Lung (tissue), 12 donors: ENCODE results near the gene RNF157. TPM values are rescaled to one million over a fixed set of nuclear protein-coding genes. Genes with fewer than 3 reads are reported as not detected.

Experiments used
- ATAC-seq: fragments of 200-7000 bp; cut with Tn5 transposase; one replicate; pipeline ENCODE4 v1.9.1; 2020; ENCODE audit warnings: moderate number of reproducible peaks; ENCODE audit not compliant: insufficient read depth, low FRiP score
- DNase-seq, 3 donors: peaks; one replicate each; pipeline ENCODE4 v3.0.0-alpha.2; 2013 to 2017
- H3K27ac ChIP-seq, 2 donors: one replicate each; pipeline ENCODE4 v1.5.1; 2013; ENCODE audit warnings: mild to moderate bottlenecking in 2 of 2, moderate library complexity in 2 of 2, control low read depth in 1 of 2, inconsistent platforms in 1 of 2, low read depth in 1 of 2, low read length in 1 of 2
- H3K27me3 ChIP-seq, 3 donors: one replicate each; pipeline ENCODE4 v1.5.1; 2013; ENCODE audit warnings: low read length in 2 of 3; ENCODE audit not compliant: control insufficient read depth in 3 of 3, insufficient read depth in 3 of 3
- H3K36me3 ChIP-seq, 4 donors: one replicate each; pipeline ENCODE4 v1.5.1; 2013; ENCODE audit warnings: low read length in 4 of 4, mild to moderate bottlenecking in 1 of 4, moderate library complexity in 1 of 4; ENCODE audit not compliant: control insufficient read depth in 4 of 4, insufficient read depth in 4 of 4
- H3K4me1 ChIP-seq, 5 donors: one replicate each; pipeline ENCODE4 v1.5.1; 2013; ENCODE audit warnings: low read length in 5 of 5, mild to moderate bottlenecking in 2 of 5, moderate library complexity in 1 of 5; ENCODE audit not compliant: control insufficient read depth in 5 of 5, insufficient read depth in 5 of 5
- H3K4me3 ChIP-seq: one replicate; pipeline ENCODE4 v1.5.1; 2013; ENCODE audit warnings: mild to moderate bottlenecking, control low read depth, moderate library complexity
- H3K9ac ChIP-seq, 2 donors: one replicate each; pipeline ENCODE4 v1.5.1; 2013; ENCODE audit warnings: low read length in 2 of 2, control low read depth in 1 of 2; ENCODE audit not compliant: insufficient read depth in 1 of 2
- H3K9me3 ChIP-seq, 4 donors: one replicate each; pipeline ENCODE4 v1.5.1; 2013; ENCODE audit warnings: low read length in 3 of 4, mild to moderate bottlenecking in 1 of 4, moderate library complexity in 1 of 4; ENCODE audit not compliant: control insufficient read depth in 4 of 4, insufficient read depth in 3 of 4
- CTCF ChIP-seq: IDR thresholded peaks from 2 replicates; pipeline ENCODE4 v1.5.1; 2012; ENCODE audit warnings: mild to moderate bottlenecking; ENCODE audit errors: control extremely low read depth, extremely low read depth
- WGBS, 2 donors: extraction: QIAGEN DNeasy Blood & Tissue Kit; methylation state at CpG; one replicate each; pipeline ENCODE4 v1.1.7; 2013; 5-methylcytosine and 5-hydroxymethylcytosine counted together
- polyA plus RNA-seq, 2 donors: library from polyadenylated mRNA; stranded (reverse); fragments of 200-250 nt; gene quantifications; one replicate each; pipeline ENCODE4 v1.2.1, GENCODE V29; 2013
- total RNA-seq, 2 donors: library from RNA; depleted of rRNA in 1 of 2; stranded (reverse); fragments of >200 nt in 1 of 2; gene quantifications; one replicate each; pipeline ENCODE4 v1.2.1, GENCODE V29; 2014 to 2021
- donor health status: control.
- donor health status: control.
- donor health status: Bipolar disorder and iron deficiency.
- donor health status: healthy.
- donor health status: DM: yes; HTN: yes; CAD: no.

RNF157 gene
- total and polyA plus RNA-seq, 4 donors: 0.88 to 2.5 (median 1.8) TPM

GRCh38 chr17:76104140-76104895, 136.0 kb downstream of the RNF157 start:
- ATAC-seq: no peak

GRCh38 chr17:76103274-76104139, 136.8 kb downstream of the RNF157 start, which contains the start of gene EXOC7:
TSS of gene EXOC7 (minus strand) at chr17:76103787. CDS start at chr17:76103692, 95 bp downstream.
- Histone ChIP-seq H3K27me3 (no peaks in the 10 kb centered on the region), H3K36me3 (peaks cover 3 to 29% (median 17%) of the 10 kb centered on the region in 4 donors), H3K4me1 (peaks cover 0 to 15% (median 9%) of the 10 kb centered on the region in 5 donors), H3K4me3 (peak within 1 kb of the TSS; percentile 75), H3K9me3 (no peaks in the 10 kb centered on the region), H3K9ac (peak within 1 kb of the TSS; percentile 69 to 94), H3K27ac (peak within 1 kb of the TSS; percentile 58 to 87)
- DNase-seq: peak; percentile 94 to 97 (median 96)
- no peak for TF ChIP-seq CTCF
- ATAC-seq: peak; percentile 90
- 4% methylated on average over 55 of the region's 55 CpGs for WGBS, 2 donors

More at GRCh38 chr17:76104140-76104895, 136.0 kb downstream of the RNF157 start:
- Histone ChIP-seq H3K9ac (peak overlapping the region in 1 of 2 donors; percentile 94), H3K27me3 (no peaks in the 10 kb centered on the region), H3K4me1 (peaks cover 0 to 15% (median 9%) of the 10 kb centered on the region in 5 donors), H3K36me3 (peaks cover 3 to 26% (median 16%) of the 10 kb centered on the region in 4 donors), H3K9me3 (no peaks in the 10 kb centered on the region), H3K27ac (peak overlapping the region; percentile 58 to 87), H3K4me3 (peak overlapping the region; percentile 75)
- WGBS, 2 donors: 66 to 81% methylated on average over 29 of the region's 29 CpGs
- TF ChIP-seq CTCF: no peak
- DNase-seq: no peak

GRCh38 chr17:76102944-76103273, 137.4 kb downstream of the RNF157 start:
- Histone ChIP-seq H3K36me3 (peaks cover 3 to 30% (median 18%) of the 10 kb centered on the region in 4 donors), H3K9me3 (no peaks in the 10 kb centered on the region), H3K27me3 (no peaks in the 10 kb centered on the region), H3K4me3 (peak overlapping the region; percentile 75), H3K27ac (peak overlapping the region; percentile 51 to 71), H3K4me1 (peaks cover 0 to 15% (median 9%) of the 10 kb centered on the region in 5 donors), H3K9ac (peak overlapping the region; percentile 69 to 87)
- ATAC-seq: no peak
- TF ChIP-seq CTCF: no peak
- DNase-seq: no peak
- 0 to 2% methylated on average over 4 of the region's 4 CpGs for WGBS, 2 donors
